Measurements from ENCODE around the gene BAZ2B.

Gene BAZ2B, protein sequence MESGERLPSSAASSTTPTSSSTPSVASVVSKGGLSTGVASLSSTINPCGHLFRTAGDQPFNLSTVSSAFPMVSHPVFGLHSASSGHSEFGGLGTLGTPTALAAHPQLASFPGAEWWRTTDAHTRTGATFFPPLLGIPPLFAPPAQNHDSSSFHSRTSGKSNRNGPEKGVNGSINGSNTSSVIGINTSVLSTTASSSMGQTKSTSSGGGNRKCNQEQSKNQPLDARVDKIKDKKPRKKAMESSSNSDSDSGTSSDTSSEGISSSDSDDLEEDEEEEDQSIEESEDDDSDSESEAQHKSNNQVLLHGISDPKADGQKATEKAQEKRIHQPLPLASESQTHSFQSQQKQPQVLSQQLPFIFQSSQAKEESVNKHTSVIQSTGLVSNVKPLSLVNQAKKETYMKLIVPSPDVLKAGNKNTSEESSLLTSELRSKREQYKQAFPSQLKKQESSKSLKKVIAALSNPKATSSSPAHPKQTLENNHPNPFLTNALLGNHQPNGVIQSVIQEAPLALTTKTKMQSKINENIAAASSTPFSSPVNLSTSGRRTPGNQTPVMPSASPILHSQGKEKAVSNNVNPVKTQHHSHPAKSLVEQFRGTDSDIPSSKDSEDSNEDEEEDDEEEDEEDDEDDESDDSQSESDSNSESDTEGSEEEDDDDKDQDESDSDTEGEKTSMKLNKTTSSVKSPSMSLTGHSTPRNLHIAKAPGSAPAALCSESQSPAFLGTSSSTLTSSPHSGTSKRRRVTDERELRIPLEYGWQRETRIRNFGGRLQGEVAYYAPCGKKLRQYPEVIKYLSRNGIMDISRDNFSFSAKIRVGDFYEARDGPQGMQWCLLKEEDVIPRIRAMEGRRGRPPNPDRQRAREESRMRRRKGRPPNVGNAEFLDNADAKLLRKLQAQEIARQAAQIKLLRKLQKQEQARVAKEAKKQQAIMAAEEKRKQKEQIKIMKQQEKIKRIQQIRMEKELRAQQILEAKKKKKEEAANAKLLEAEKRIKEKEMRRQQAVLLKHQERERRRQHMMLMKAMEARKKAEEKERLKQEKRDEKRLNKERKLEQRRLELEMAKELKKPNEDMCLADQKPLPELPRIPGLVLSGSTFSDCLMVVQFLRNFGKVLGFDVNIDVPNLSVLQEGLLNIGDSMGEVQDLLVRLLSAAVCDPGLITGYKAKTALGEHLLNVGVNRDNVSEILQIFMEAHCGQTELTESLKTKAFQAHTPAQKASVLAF (N-terminal part only)

DNA sequence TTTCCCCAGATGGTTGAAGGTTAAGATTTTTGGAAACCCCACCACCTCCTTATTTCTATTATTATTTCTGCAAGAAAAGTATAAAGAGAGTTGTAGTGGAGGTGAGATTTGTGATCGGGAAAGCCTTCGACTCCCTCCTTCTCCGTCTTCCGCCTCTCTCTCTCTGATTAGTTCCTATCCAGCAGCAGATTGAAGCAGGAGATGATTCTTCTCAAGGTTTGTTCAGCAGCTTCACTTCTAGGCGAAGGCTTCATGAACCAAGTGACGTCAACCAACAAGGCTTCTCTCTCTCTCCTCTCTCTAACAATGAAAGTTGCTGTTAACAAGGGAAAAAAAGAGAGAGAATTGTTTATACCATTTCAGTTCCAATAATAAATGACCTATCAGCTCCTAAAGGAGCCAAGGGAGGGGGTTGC lies at the start of gene BAZ2B:
Gene BAZ2B (minus strand): TSS at position 263 of the 416 bp plus-strand sequence. CDS start 137,829 bp downstream, outside the sequence.
- TF ChIP-seq POLR2A (IDR thresholded peaks at IDR 0.05; ENCODE audit: low read length) (peak; percentile 37), GATA1 (IDR thresholded peaks at IDR 0.05; ENCODE audit: low read depth, low read length) (no peak)
- peak; percentile 65 to 68 for DNase-seq

DNA sequence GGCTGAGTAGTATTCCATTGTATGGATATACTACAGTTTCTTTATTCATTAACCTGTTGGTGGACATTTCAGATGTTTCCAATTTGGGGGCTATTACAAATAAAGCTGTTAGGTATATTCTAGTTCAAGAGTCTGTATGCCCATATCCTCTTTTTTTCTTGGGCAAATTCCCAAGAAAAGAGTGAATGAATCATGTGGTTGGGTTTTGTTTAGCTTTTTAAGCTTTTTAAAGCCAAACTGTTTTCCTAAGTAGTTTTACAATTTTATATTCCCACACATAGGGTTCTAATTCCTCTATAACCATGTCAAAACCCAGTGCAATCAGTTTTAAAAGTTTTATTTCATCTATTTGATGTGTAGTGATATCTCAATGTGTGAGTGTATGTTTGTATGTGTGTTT lies 44.9 kb upstream of the BAZ2B start:
- no peak for DNase-seq
- TF ChIP-seq POLR2A (IDR thresholded peaks at IDR 0.05; ENCODE audit: low read length): no peak
- no peak for TF ChIP-seq GATA1 (IDR thresholded peaks at IDR 0.05; ENCODE audit: low read depth, low read length)

DNA sequence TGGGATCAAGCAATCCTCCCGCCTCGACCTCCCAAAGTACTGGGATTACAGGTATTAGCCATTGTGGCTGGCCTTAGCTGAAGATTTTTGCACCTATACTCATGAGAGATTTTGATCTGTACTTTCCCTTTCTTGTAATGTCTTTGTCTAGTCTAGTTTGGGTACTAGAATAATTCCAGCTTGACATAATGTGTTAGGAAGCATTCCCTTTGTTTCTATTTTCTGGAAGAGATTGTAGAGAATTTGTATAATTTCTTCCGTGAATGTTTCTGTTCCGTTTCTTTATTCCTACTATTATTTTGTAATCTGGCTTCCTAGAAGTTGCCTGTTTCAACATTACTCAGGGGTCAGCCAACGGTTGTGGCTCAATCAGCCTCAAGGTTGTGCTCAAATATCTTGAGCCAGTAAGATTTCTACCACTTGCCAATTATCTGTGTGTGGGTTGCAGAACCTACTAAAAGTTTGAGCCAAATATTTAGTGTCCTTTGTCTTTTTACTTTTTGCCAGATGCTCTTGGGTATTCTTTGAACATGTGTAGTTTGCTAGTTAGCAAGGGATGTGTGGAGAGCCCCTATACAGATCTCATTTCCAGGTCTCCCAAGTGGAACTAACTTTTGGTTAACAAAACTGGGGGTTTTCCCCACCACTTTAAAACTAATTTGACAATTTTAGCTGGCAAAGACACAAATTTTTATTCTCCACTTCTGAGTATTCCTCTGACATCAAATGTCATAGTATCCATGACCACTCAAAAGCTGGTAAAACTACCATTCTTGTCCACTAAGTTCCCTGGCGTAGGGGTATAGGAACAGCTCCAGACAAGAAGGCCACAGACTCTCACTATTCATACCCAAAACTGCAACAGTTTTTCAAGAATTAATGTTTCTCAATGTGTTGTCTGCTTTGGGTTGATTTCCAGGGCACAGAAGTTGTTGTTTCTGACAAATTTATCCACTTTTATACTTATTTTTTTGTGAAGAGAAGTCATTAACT lies 42.8 kb upstream of the BAZ2B start:
- DNase-seq: no peak
- TF ChIP-seq GATA1 (IDR thresholded peaks at IDR 0.05; ENCODE audit: low read depth, low read length): no peak
- TF ChIP-seq POLR2A (IDR thresholded peaks at IDR 0.05; ENCODE audit: low read length): no peak

DNA sequence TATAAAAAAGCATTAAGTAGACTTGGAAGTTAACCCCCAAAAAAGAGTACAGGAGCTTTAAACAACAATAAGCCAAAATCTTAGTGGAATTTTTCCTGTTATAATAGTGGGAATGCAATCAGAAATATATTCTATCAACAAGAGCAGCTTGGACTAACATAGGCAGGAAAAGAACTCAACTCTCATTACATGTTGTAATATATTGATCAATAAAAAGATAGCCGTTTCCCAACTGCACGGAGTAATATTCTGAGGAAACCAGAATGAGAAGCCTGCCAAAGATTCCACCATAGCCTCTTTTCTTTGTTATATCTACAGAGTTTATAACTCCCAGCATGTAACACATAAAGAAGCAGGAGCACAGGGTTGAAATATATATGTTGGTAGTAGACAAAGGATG lies 37.6 kb upstream of the BAZ2B start:
- DNase-seq: no peak

DNA sequence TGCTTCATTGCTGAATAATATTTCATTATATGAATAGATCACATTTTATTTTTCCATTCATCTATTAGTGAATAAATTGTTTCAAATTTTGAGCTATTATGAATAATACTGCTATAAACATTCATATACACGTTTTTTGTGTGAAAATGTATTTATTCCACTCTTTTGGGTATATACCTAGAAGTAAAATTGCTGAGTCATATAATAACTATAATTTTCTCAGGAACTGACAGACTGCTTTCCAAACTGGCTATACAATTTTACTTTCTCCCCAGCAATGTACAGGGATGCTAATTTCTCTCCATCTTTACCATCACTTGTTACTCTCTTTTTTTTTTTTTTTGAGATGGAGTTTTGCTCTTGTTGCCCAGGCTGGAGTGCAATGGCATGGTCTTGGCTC lies 35.5 kb upstream of the BAZ2B start:
- DNase-seq: no peak
- TF ChIP-seq POLR2A (IDR thresholded peaks at IDR 0.05; ENCODE audit: low read length) (no peak), GATA1 (IDR thresholded peaks at IDR 0.05; ENCODE audit: low read depth, low read length) (no peak)

More for the DNA sequence above, 37.6 kb upstream of the BAZ2B start:
- no peak for TF ChIP-seq POLR2A (IDR thresholded peaks at IDR 0.05; ENCODE audit: low read length)
- no peak for TF ChIP-seq GATA1 (IDR thresholded peaks at IDR 0.05; ENCODE audit: low read depth, low read length)

DNA sequence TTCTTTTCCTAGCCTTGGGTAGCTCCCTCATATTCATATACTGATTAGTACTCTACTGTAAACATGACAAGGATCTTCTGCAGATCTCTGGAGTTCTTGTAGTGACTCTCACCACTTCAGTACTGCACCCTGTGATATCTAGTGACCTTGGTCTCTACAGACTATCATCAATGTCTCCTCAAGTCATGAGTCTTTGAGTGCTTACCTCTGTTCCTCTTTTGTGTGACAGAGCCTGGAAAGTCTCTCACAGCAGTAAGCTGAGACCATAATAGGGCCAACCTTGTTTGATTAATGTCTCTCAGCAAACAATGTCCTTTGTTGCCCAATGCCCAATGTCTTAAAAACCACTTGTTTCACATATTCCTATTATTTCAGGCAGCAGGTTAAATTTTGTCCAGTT lies 34.2 kb upstream of the BAZ2B start:
- DNase-seq: no peak
- no peak for TF ChIP-seq GATA1 (IDR thresholded peaks at IDR 0.05; ENCODE audit: low read depth, low read length)
- no peak for TF ChIP-seq POLR2A (IDR thresholded peaks at IDR 0.05; ENCODE audit: low read length)

DNA sequence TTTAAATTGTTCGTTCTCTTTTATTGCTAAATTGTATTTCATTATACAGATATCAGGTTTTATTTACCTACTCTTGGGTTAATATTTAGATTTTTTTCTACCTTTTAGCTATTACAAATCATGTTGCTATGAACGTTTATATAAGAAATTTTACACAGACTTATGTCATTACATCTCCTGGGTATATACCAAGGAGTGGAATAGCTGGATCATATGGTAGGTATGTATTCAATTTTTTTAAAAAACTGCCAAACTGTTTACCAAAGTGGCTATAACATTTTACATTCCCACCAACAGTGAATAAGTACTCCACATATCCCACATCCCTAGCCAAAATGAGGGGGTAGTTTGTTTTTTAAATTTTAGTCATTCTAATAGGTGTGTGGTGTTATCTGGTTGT lies 32.3 kb upstream of the BAZ2B start:
- DNase-seq: no peak
- TF ChIP-seq POLR2A (IDR thresholded peaks at IDR 0.05; ENCODE audit: low read length) (no peak), GATA1 (IDR thresholded peaks at IDR 0.05; ENCODE audit: low read depth, low read length) (no peak)

DNA sequence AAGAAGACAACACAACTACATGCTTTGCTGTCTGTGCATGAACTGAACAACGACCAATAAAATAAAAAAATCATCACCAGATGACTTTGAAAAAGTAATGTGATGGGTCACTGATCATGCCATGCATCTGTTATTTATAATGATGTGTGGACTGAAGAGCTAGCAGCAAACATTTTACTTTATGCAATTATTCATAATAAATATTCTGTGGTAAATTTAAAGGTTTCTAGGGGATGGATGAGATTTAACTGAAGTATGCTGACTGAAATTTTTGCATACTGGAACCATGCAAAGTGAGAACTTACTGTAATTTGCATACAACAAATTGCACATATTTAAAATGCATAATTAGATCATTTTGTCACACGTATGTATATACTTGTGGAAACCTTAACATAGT lies 31.3 kb upstream of the BAZ2B start:
- DNase-seq: no peak
- TF ChIP-seq POLR2A (IDR thresholded peaks at IDR 0.05; ENCODE audit: low read length): no peak
- TF ChIP-seq GATA1 (IDR thresholded peaks at IDR 0.05; ENCODE audit: low read depth, low read length): no peak

DNA sequence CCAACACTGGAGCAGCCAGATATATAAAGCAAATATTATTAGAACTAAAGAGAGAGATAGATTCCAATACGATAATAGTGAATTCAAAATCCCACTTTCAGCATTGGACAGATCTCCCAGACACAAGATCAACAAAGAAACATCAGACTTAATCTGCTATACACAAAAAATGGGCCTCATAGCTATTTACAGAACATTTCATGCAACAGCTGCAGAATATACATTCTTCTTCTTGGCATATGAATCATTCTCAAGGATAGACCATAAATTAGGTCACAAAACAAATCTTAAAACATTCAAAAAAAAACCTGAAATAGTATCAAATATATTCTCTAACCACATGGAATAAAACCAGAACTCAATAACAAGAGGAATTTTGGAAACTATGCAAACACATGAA lies 23.8 kb upstream of the BAZ2B start:
- DNase-seq: no peak
- TF ChIP-seq GATA1 (IDR thresholded peaks at IDR 0.05; ENCODE audit: low read depth, low read length): no peak
- no peak for TF ChIP-seq POLR2A (IDR thresholded peaks at IDR 0.05; ENCODE audit: low read length)

DNA sequence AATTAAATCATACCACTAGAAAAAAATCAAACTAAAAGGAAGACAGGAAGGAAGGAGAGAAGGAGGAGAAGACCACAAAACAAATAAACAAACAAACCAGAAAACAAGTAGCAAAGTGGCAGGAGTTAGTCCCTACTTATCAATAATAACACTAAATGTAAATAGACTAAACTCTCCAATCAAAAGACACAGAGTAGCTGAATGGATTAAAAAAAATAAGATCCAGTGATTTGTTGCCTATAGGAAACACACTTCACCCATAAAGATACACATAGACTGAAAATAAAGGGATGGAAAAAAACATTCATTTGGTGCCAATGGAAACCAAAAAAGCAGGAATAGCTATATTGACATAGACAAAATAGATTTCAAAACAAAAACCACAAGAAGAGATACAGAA lies 23.4 kb upstream of the BAZ2B start:
- TF ChIP-seq POLR2A (IDR thresholded peaks at IDR 0.05; ENCODE audit: low read length) (no peak), GATA1 (IDR thresholded peaks at IDR 0.05; ENCODE audit: low read depth, low read length) (no peak)
- no peak for DNase-seq

DNA sequence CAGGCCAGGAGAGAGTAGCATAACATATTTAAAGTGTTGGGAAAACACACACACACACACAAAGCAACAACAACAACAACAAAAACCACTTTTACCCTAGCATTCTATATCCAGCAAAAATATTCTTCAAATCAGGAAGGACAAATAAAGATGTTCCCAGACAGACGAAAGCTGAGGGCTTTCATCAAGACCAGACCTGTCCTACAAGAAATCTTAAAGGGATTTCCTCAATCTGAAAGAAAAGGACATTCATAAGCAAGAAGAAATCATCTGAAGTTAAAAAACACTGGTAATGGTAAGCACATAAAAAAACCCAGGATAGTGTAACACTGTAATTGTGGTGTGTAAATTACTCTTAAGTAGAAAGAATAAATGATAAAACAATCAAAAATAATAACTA lies 22.7 kb upstream of the BAZ2B start:
- TF ChIP-seq GATA1 (IDR thresholded peaks at IDR 0.05; ENCODE audit: low read depth, low read length) (no peak), POLR2A (IDR thresholded peaks at IDR 0.05; ENCODE audit: low read length) (no peak)
- no peak for DNase-seq

DNA sequence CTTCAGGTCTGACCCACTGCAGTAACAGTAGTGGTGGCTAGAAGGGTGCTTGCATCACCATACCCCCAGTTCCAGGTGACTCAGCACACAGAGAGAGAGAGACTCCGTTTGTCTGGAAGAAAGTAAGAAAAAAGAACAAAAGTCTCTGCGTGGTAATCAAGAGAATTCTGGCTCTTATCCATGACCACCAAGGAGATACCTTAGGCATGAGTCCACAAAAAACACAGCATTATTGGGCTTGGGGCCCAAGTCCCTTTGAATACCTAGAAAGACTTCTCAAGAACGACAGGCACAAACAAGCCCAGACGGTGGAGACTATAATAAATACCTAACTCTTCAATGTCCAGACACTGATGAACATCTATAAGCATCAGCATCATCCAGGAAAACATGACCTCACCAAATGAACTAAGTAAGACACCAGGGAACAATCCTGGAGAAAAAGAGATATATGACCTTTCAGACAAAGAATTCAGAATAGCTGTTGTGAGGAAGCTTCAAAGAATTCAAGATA lies 21.7 kb upstream of the BAZ2B start:
- no peak for TF ChIP-seq POLR2A (IDR thresholded peaks at IDR 0.05; ENCODE audit: low read length)
- no peak for TF ChIP-seq GATA1 (IDR thresholded peaks at IDR 0.05; ENCODE audit: low read depth, low read length)
- DNase-seq: no peak

All from erythroblast (primary cell).